Body of pancreas (tissue), 4 donors: Measurements from ENCODE around the gene GARNL3. TPM values are rescaled to one million over a fixed set of nuclear protein-coding genes. Genes with fewer than 3 reads are reported as not detected.

Experiments used
- ATAC-seq: fragments of 150-250 bp; one replicate; pipeline ENCODE4 v1.9.1; 2016
- DNase-seq, 4 donors: peaks; one replicate each; pipeline ENCODE4 v3.0.0-alpha.2; 2019
- H3K27ac ChIP-seq, 4 donors: fragments of 200-600 bp; sonication (generic); 1 replicate in 3 of 4; 2 replicates in 1 of 4; pipeline versions ENCODE4 v1.5.1 to v1.6.1; 2016 to 2019; ENCODE audit warnings: mild to moderate bottlenecking in 1 of 4, mixed read lengths in 1 of 4, moderate library complexity in 1 of 4
- H3K27me3 ChIP-seq, 2 donors: fragments of 200-600 bp; sonication (generic); one replicate each; pipeline ENCODE4 v1.6.0; 2016; ENCODE audit warnings: mild to moderate bottlenecking in 1 of 2
- H3K36me3 ChIP-seq, 2 donors: fragments of 200-600 bp; sonication (generic); replicated peaks in 1 of 2; 2 replicates each; pipeline ENCODE4 v1.5.1; 2016; ENCODE audit warnings: low read depth in 2 of 2; ENCODE audit not compliant: insufficient read depth in 1 of 2
- H3K4me1 ChIP-seq: fragments of 200-600 bp; sonication (generic); one replicate; pipeline ENCODE4 v1.6.0; 2016
- H3K4me3 ChIP-seq, 2 donors: fragments of 200-600 bp; sonication (generic); 1 replicate in 1 of 2; 2 replicates in 1 of 2; pipeline ENCODE4 v1.5.1; 2016 to 2019
- H3K9me3 ChIP-seq, 3 donors: fragments of 200-600 bp; sonication (generic); 1 replicate in 2 of 3; 2 replicates in 1 of 3; pipeline ENCODE4 v1.5.1; 2016
- CTCF ChIP-seq, 7 experiments: fragments of 450-650 bp in 4 of 7; fragments of 200-600 bp in 3 of 7; sonication (generic) in 3 of 7; IDR thresholded peaks; one replicate each; pipeline ENCODE4 v1.5.1; 2016 to 2019; ENCODE audit warnings: antibody characterized with exemption in 7 of 7
- POLR2A ChIP-seq, 3 donors: fragments of 450-650 bp; IDR thresholded peaks; one replicate each; pipeline ENCODE4 v1.6.1; 2016; ENCODE audit warnings: antibody characterized with exemption in 3 of 3, mild to moderate bottlenecking in 2 of 3
- WGBS, 2 donors: methylation state at CpG; one replicate each; pipeline ENCODE4 v1.1.5; 2017; 5-methylcytosine and 5-hydroxymethylcytosine counted together
- intact Hi-C: fragments of 100-400 bp; cut with DNase I; formaldehyde crosslinking; loops from one replicate; pipeline ENCODE4 v1.15.1; 2023
- total RNA-seq, 2 donors: library from RNA; depleted of rRNA; stranded (reverse); fragments of >200 nt; gene quantifications; one replicate each; pipeline ENCODE4 v1.1.0, GENCODE V29; 2016

Gene GARNL3
- total RNA-seq, 2 donors from 2014 or later = 5.9 to 23.6 TPM

DNA sequence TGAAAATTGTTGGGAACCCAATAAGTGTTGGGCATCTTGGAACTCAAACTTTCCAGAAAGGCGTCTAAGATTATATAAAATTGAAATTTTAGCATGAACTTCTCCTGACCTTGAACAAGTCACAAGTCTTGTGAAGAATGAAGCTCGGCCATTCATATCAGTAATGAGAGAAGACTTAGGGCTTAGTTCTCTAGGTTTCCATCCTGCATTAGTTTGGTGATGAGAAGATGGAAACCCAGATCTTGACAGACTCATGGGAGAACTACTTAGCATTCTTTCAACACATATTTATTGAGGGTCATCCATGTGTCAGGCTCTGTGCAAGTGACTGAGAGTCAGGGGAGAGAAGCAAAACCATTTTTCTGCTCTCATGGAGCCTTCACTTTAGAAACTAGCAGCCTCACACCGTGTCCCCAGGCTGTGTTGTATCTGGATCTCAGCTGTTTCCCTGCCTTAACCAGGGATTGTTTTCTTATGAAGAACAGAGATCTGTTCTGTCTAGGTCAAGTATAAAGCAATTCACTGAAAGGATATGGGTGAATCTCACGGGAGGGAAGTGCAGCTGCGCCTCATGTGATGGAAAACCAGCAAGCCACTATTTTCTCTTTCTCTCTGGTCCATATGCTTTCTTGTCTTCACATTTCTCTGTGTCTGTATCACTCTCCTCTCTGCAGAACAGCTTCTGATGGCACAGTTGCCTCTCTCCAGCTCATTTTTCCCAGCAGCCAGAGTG lies 3.4 kb downstream of the GARNL3 start:
- 84% methylated on average over 5 of the region's 5 CpGs for WGBS, 2 donors
- TF ChIP-seq POLR2A (IDR thresholded peaks at IDR 0.05) (no peak), CTCF (IDR thresholded peaks at IDR 0.05) (no peak)
- H3K9me3 ChIP-seq = no peaks in the 10 kb centered on the region
- intact Hi-C loops = no loop called here
- H3K27ac ChIP-seq = no peak overlapping the region
- H3K27me3 ChIP-seq = no peaks in the 10 kb centered on the region
- H3K36me3 ChIP-seq = no peaks in the 10 kb centered on the region
- peaks cover 9% of the 10 kb centered on the region for H3K4me1 ChIP-seq
- DNase-seq (no peak), ATAC-seq (no peak)
- no peak overlapping the region for H3K4me3 ChIP-seq

DNA sequence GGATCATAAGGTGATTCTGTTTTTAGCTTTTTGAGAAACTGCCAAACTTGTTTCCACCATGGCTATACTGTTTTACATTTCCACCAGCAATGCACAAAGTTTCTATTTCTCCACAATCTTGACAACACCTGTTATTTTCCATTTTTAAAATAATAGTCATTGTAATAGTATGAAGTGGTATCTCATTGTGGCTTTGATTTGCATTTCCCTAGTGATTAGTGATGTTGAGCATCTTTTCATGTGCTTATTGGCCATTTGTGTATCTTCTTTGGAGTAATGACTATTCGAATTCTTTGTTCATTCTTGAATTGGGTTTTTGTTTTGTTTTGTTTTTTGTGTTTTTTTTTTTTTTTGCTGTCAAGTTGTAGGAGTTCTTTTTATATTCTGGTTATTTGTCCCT lies 4.9 kb downstream of the GARNL3 start:
- no peak for DNase-seq
- H3K36me3 ChIP-seq = no peaks in the 10 kb centered on the region
- no peaks in the 10 kb centered on the region for H3K9me3 ChIP-seq
- H3K27ac ChIP-seq = no peak overlapping the region
- peaks cover 5% of the 10 kb centered on the region for H3K4me1 ChIP-seq
- H3K4me3 ChIP-seq = no peak overlapping the region
- ATAC-seq = no peak
- no peaks in the 10 kb centered on the region for H3K27me3 ChIP-seq
- intact Hi-C loops = no loop called here
- 81 to 93% methylated on average over 1 of the region's 1 CpG for WGBS, 2 donors
- TF ChIP-seq POLR2A (IDR thresholded peaks at IDR 0.05) (no peak), CTCF (IDR thresholded peaks at IDR 0.05) (no peak)

DNA sequence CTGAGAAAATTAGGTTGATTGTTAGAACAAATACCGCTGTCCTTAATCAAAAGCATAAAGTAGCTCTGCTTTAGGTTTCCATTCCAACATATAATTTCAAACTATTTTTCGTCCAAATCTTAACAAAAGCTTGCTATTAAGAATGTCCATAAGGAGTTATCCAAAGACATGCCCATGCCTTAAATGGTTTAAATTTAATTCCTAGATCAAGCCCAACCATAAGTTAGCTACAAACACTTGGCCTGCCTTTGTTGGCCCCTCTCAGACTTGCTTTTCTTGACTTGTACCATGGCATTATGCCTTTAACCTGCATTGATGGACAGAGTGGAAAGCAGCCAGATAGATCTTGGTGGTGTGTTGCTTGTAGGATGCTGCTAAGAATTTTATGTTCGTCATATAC lies 8.8 kb downstream of the GARNL3 start:
- Histone ChIP-seq H3K36me3 (no peaks in the 10 kb centered on the region), H3K9me3 (no peaks in the 10 kb centered on the region), H3K27me3 (no peaks in the 10 kb centered on the region), H3K27ac (no peak overlapping the region), H3K4me3 (no peak overlapping the region), H3K4me1 (no peaks in the 10 kb centered on the region)
- TF ChIP-seq POLR2A (IDR thresholded peaks at IDR 0.05) (no peak), CTCF (IDR thresholded peaks at IDR 0.05) (no peak)
- DNase-seq = no peak
- WGBS, 2 donors = 83 to 90% methylated on average over 3 of the region's 3 CpGs
- intact Hi-C loops = no loop called here
- ATAC-seq = no peak

GRCh38 chr9:127277099-127277498 lies 12.5 kb downstream of the GARNL3 start:
- peaks cover 23% of the 10 kb centered on the region for H3K4me1 ChIP-seq

More at GRCh38 chr9:127277099-127277498, 12.5 kb downstream of the GARNL3 start:
- DNase-seq = no peak
- no peak overlapping the region for H3K27ac ChIP-seq
- H3K27me3 ChIP-seq = no peaks in the 10 kb centered on the region
- intact Hi-C loops = no loop called here
- no peaks in the 10 kb centered on the region for H3K9me3 ChIP-seq
- WGBS, 2 donors = 58 to 62% methylated on average over 2 of the region's 2 CpGs
- no peak overlapping the region for H3K4me3 ChIP-seq
- no peak for TF ChIP-seq POLR2A (IDR thresholded peaks at IDR 0.05)
- TF ChIP-seq CTCF (IDR thresholded peaks at IDR 0.05) = no peak
- ATAC-seq = no peak
- no peaks in the 10 kb centered on the region for H3K36me3 ChIP-seq
